Medulla oblongata (tissue), 1 donor: ENCODE measurements around the gene ANXA5.

Experiments
- DNase-seq: peaks from one replicate; pipeline ENCODE4 v3.0.0-alpha.2; 2015; ENCODE audit errors: extremely low spot score

The ANXA5 gene

DNA sequence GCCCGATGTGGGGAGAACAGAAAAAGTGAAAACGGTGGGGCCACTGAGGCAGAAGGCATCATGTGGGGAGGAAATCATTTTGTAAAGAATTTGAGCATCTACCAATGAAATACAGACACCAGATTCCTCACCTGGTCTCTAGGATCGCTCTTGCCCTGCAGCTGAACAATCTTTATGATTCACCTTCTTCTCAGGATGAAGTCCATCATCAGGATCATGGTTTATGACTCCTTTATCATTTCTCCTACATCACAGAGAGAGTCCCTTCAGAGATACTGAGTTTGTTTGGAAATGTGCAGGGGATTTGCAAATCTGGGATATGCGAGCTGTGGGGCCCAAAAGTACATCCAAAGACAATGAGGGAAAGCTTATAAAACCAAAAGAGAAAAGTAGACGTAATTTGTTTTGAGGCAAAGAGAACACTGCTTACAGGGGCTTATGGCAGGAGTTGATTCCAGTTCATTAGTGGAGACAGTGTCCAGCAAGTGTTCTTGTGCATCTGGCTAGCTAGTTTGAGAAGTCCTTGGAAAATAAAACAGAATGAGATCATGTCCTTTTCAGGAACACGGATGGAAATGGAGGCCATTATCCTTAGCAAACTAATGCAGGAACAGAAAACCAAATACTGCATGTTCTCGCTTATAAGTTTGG, 15.3 kb upstream of the ANXA5 start:
- DNase-seq = no peak

DNA sequence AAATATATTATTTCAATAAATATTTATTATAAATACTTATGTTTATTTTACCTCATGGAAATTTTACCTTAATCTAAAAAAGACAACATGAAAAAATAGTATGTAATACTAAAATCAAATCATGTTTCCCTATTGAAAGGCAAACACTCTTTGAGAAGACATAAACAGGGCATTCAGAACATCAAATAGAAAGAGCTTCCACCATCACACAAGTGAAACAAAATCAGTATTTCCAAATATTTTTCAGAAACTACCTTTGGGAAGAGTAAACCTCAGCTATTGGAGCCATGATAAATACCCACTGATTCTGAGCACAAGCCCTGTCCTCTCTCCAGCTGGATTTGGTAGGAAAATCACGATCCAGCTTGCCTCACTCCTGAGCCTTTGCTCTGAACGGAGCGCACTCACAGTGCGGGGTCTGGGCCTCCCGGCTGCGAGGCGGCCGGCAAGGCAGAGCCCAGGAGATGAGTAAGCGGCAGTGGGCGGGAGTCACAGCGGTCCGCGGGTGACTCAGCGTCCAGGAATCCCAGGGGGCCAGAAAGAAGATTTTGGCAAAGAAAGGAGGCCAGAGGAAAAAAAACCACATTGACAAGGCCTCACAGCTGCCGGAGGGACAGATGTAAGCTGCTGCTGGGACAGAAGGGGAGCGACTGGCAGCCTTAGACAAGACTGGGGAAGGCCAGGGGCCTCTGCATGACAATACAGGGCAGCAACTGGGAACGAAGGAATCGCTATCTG, 14.7 kb upstream of the ANXA5 start:
- peak; percentile 67 for DNase-seq

DNA sequence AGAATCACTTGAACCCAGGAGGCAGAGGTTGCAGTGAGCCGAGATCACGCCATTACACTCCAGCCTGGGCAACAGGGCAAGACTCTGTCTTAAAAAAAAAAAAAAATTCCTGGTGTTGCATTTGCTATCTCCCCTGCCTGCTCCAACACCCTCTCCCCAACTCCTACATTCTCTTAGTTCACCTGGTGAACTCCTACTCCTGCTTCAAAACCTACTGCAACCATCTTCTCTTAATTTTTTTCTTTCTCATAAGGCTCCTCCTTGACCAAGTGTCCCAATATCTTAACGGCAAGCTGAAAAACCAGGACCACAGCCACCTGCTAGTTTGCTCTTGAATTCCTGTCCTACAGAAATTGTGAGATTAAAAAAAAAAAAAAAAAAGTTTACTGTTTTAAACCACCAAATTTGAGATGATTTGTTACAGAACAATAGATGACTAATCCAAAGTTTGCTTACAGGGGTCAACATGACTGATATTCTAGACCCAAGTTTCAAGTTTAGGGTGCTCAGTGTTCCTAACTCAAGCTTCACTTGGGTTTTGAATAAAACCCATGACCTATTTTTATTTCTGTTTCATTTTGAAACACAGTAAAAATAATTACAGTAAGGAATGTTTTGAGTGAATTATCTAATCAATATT, 13.1 kb upstream of the ANXA5 start:
- no peak for DNase-seq

DNA sequence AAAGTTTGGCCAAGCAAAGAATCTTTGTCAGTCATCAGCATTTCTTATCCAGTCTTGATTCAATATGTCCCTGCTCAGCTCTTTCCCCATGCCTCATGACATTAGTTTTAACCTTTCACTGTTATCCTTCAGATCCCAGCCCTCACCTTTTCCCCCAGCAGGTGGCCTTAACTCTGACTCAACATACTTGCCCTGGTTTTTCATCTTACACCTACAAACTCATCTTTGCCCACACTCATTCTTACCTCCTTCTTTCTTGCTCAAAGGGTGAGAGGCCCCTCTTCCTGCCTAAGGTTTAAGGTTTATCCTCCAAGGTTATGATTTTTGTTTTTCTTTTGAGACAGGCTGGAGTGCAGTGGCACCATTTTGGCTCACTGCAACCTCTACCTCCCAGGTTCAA, 10.6 kb upstream of the ANXA5 start:
- DNase-seq = no peak

DNA sequence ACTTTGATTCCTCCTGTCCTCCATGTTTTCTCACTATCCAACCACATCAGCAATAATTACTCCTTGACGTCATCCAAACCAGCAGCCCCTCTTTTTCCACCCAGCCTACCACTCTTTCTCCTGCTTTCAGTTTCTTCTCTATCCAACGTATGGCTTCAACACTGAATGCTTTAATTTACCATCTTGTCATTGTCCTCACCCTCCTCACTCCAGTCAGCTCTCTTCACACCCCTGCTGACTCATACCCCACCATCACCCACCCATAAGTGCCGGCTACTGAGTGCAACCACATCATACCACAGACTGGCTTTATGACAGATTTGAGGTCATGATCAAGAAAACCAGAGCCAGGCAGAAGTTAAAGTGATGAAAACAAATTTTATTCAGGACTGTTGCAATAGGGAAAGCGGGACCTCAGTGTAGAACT, 9.8 kb upstream of the ANXA5 start:
- DNase-seq = no peak

DNA sequence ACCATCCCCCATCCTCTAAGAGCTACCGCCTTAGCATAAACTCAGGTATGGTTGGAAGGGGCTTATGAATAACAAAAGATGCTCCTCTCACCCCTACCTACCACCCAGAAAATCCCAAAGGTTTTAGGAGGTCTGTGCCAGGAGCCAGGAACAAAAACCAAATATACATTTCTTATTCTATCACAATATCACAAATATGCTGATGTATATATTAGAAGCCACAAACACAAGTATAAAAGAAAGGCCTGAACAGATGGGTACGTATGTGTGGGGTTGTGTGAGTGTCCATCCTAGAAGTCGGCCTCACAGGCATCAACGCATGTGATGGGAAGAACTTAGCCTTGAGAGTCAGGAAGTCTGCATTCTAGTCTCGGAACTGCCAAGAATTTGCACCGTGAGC, 8.7 kb upstream of the ANXA5 start:
- no peak for DNase-seq

DNA sequence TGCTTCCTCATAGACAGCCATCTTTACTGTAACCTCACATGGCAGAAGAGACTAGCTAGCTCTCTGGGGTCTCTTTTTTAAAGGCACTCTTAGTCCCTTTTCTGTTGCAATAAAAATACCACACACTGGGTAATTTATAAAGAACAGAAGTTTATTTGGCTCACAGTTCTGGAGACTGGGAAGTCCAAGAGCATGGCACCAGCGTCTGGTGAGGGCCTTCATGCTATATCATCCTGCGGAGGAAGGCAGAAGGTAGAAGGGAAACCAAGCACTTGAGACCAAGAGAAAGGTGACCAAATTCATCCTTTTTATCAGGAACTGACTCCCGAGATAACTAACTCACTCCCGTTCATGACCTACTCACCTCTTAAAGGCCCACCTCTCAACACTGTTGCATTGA, 5.4 kb upstream of the ANXA5 start:
- DNase-seq = no peak

DNA sequence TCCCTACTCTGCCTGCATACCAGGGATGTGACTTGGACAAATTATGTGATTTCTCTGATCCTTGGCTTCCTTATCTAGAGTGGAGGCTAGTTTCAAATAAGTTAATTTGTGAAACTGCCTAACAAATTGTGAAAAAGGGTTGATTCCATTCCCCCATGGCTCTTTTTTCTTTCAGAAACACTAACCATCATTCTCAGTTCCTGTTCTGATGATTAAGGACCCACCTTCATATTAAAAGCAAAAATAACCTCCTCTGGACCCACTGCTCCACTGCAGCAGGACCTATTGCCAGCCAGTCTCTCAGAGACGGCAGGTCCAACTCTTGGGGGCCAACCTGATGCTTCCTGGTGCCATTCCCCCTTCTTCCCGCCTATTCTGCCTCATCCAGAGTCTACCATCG, 4.5 kb upstream of the ANXA5 start:
- DNase-seq = no peak

DNA sequence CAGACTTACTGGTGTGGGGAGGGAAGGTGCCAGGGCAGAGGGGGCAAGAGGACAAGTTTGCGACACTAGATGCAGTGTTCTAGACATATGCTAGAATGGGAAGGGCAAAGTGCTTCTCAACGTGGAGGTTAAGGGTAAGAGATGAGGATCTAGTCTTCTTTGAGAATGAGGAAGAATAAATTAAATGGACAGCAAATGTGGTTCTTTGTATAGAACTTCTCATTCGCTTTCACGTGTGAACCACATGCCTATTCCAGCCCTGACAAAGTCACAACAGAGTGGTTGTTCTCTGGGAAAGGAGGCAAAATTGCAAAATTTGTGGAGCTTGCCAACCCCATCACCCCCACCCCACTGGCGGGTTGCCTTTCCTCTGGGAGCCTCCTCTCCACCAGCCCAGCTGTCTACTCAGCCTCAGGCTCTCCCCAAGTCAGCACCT, 1.5 kb upstream of the ANXA5 start:
- peak; percentile 51 for DNase-seq

DNA sequence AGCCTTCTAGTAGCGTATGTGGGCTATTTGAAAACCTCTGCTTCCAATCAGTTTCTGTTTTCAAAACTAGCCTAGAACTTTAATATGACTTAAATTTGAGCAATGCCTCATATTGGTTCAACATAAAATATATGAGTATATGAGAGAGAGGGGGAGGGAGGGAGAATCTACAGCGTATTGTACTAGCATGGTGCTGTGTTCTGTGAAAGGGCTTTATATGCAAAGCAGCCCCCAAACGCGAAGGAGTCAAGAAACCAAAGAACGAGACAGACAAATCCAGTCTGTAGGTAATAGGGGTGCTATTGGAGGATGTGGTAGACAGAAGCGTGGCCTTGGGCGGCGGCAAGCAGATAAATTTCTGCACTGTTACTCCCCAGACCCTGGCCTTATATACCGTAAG, 784 bp upstream of the ANXA5 start:
- peak; percentile 26 for DNase-seq

DNA sequence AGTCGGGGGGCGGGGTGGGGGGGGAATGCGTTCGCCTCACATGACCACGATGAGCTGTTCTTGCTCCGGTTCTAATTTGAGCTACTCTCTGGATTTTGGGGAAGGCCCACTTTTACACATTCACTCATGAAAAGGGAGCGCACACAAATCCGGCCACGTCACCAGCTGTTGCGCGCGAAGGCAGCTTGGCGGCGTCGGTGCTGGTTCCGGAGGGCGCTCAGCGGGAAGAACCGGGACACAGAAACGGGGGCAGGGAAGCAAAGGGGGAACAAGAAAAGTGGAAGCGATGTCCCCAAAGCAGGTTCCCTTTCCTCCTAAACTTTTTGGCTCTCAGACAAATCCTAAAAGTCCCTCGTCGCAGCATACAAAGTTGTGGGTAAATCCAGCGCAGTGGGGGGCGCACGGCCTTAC, 605 bp downstream of the ANXA5 start:
- peak; percentile 84 for DNase-seq

DNA sequence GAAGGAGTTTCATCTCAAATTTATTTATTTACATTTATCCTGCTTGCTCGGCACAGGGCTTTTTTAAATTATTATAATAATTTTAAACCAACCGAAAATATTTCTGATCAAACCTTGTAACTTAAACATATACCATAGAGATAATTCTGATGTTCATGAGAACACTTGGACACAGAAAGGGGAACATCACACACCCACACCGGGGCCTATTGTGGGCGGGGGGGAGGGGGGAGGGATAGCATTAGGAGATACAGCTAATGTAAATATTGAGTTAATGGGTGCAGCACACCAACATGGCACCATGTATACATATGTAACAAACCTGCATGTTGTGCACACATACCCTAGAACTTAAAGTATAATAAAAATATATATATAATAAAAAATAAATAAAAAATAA, 2.9 kb downstream of the ANXA5 start:
- DNase-seq = no peak

DNA sequence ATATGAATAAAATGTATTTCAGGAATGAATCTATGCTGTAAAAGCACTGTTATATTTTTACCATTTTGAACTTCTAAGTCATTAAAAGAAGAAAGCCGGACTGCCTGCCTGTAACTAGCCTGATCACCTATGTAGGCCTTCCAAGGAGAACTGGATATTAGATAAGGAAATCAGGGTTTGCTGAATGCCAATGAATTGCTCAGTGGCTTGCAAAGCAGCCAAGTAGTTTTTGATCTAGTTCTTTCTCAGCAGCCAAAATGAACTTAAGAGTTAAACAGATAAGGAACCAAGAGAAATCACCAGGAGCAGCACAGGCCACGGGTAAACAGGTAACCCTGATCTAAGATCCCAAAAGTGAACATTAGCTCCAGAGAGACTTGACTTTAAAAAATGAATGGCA, 3.3 kb downstream of the ANXA5 start:
- no peak for DNase-seq

DNA sequence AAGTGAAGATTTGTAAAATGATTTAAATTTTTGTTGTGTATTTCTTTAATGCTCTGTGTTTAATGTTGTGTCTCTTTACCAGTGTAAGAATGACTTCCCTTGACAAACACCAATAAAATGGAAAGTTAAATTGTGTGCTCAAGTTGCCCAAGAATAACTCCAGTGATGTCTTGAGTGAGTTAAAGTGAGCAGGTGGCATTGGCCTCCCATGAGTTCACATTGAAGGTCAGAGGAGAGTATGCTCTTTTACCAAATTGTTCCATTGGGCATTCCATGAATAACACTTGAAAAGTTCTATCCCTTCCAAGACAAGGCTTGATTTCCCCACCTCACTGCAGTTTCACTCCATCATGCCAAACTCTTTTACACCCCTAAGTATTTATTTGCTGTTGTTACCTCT, 4.5 kb downstream of the ANXA5 start:
- DNase-seq = no peak

DNA sequence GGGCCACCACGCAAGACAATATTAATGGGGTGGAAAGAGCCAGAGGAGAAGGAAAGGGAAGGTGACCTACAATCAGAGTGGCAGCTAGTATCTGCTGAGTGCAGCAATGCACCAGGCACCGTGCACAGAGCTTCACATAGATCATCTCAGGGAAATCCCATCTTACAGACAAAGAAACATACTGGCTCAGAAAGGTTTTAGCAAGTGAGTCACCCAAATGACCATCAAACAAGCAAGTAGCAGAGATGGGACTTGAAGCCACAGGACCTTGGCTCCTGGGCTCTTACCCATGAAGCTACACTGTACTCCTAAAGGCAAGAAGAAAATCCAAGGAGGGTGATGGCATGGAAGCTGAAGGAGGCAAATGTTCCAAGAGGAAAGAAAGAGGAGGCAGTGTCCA, 6.8 kb downstream of the ANXA5 start:
- DNase-seq = no peak

DNA sequence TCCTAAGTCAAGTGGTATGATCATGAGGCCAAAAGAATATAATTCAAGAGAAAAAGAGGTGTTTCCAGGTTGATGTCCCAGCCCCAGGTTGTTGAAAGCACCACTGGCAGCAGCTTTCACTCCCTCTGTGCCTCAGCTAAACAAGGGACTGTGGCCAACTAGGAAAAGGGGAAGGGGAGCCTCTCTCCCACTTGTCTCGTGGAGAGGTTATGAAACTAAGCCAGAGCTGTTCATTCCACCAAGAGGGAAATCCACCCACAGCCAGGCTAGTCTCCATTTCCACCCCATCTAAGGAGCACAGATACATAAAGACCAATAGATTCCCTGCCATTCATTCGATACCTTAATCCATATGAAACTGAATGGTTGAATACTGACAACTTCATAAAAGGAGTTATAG, 8.1 kb downstream of the ANXA5 start:
- DNase-seq = no peak

DNA sequence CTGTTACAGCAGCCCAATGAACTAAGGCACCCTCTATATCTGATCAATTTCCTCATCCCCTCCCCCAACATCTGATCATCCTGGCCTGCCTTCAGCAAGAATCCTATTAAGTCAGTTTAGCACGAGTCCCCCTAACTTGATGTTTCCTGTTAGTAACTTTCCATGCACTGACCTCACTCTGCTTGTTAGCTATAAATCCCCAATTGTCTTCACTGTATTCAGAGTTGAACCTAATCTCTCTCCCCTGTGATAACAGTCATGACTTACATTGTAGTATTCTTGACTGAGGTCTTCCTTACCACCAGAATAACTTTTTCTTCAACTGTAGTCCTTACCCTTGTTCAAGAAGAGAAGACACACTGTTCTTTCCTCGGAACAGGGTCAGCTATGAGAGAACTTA, 8.5 kb downstream of the ANXA5 start:
- DNase-seq = no peak

DNA sequence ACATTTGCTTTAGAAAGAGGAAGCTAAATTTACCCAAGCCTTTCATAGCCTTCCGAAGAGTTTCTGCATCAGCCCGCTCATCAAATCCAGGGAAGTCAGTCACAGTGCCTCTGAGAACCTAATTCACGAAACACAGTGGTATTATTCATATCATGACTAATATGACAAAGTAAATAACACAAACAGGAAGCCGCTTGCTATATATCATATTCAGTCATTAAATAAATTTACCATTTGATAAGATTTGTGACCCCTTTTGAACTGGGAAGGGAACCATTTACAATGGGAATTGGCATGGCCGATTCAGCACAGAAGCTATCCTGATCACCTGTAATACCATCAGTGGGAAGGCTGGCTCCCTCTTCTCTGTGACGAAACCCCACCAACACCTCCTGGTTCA, 10.5 kb downstream of the ANXA5 start:
- DNase-seq = no peak

DNA sequence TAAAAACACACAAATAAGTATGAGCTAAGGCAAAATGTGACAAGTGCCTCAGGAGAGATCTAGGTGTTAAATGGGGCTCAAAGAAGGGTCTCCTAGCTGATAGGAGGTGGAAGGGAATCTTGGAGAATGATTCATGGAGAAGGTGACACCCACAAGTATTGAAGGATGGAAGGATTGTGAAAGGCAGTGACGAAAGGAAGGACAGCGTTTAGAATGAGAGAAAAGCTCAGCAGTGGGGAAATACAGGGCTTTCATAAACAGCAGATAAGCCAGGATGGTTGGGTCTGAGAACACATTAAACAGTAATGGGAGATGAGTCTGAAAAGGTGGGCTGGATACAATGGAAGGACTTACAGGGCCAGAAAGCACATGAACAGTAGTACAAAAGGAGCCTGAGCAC, 11.5 kb downstream of the ANXA5 start:
- no peak for DNase-seq

DNA sequence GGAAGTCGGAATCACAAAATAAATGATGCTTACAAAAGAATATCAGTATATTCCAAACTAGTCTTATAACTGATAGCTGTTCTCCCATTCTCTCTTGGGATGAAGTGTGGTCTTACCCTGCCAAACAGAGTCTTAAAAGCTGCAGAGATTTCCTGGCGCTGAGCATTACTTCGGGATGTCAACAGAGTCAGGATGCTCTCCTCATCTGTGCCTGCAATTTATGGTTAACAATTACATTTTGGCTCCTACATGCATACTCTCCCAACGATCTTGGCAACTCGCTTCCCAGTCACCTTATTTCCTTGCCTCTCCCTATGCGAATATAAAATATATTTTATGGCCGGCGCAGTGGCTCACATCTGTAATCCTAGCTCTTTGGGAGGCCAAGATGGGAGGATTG, 12.2 kb downstream of the ANXA5 start:
- no peak for DNase-seq

DNA sequence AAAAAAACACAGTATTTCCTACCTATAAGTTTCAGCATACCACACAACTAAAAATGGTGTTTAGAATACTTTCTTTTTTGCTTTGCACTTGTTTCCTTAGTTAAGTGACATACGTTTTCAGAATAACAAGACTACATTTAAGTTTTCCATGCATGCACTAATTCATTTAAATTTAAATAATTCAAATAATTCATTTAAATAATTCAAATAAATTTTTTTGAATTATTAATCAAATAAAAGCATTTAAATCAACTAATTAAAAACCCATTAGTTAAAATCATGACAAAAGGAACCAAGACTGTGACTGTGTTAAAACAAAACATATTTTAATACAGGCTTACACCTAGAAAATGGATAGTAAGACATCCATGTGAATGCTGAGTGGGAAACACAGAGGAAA, 12.8 kb downstream of the ANXA5 start:
- no peak for DNase-seq

DNA sequence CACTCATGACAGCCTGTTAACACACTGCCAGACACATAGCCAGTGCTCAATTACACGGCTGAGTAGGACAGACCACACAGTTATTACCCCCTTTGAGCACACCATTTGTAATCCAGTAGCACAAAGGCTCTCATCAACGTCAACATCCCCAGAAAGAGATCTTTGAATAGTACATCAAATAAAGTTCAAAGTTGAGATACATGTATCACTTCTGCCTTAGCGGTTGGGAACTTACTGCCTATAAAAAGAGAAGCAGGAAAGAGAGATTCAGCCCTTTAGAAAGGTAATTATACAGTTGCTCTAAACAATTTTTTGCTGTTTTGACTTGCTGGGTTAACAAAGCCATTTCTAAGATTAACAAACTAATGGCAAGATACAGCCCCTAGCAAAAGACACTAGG, 16.2 kb downstream of the ANXA5 start:
- DNase-seq = no peak

DNA sequence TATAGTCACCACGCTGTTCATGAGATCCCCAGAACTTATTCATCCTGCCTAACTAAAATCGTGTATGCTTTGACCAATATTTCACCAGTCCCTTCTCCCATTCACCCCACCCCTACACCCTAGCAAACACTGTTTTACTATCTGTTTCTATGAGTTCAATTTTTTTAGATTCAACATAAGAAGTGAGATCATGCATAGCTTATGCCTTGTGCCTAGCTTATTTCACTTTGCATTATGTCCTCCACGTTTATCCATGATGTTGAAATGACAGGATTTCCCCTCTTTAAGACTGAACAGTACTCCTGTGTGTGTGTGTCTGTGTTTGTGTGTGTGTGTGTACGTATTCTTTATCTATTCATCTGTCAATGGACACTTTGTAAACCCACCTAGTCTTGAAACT, 16.8 kb downstream of the ANXA5 start:
- DNase-seq = no peak
